Activated CD4-positive, alpha-beta T cell treated with anti-CD3 and anti-CD28 coated beads for 36 hours (primary cell): ENCODE data around the gene SORCS1. TPM values are rescaled to one million over a fixed set of nuclear protein-coding genes. Genes with fewer than 3 reads are reported as not detected.
A peak's percentile ranks its signal among the peaks of the same experiment; 100 is the strongest.

Experiments
- ATAC-seq: fragments of 200-7000 bp; cut with Tn5 transposase; one replicate; pipeline ENCODE4 v1.10.0; 2021; ENCODE audit warnings: mild to moderate bottlenecking, moderate library complexity
- CTCF ChIA-PET: fragments of 350-600 bp; sonication (Branson Sonifier 250); formaldehyde crosslinking; loops from one replicate; lab custom pipeline; 2021; ENCODE audit warnings: antibody characterized with exemption; lab: Charles Lee
- POLR2A ChIA-PET: fragments of 350-600 bp; sonication (Branson Sonifier 250); formaldehyde crosslinking; loops from one replicate; lab custom pipeline; 2021; ENCODE audit warnings: antibody characterized with exemption, inconsistent platforms; lab: Charles Lee
- DNase-seq: peaks from one replicate; pipeline ENCODE4 v3.0.0-alpha.2; 2020
- H3K27ac Mint-ChIP-seq: one replicate; pipeline ENCODE4 v1.8.0; 2021; ENCODE audit warnings: mixed read lengths
- H3K27me3 Mint-ChIP-seq: one replicate; pipeline ENCODE4 v1.8.0; 2021; ENCODE audit warnings: mixed read lengths
- H3K36me3 Mint-ChIP-seq: one replicate; pipeline ENCODE4 v1.8.0; 2021; ENCODE audit warnings: low read depth, mixed read lengths
- H3K4me1 Mint-ChIP-seq: one replicate; pipeline ENCODE4 v1.8.0; 2021; ENCODE audit warnings: mixed read lengths
- H3K4me3 Mint-ChIP-seq: one replicate; pipeline ENCODE4 v1.8.0; 2021; ENCODE audit warnings: mild to moderate bottlenecking, moderate library complexity, mixed read lengths
- H3K9me3 Mint-ChIP-seq: one replicate; pipeline ENCODE4 v1.8.0; 2021; ENCODE audit warnings: low read depth, mixed read lengths
- intact Hi-C, 2 experiments: fragments of 100-400 bp; cut with DNase I in 1 of 2; cut with micrococcal nuclease in 1 of 2; formaldehyde crosslinking; loops; one replicate each; pipeline versions ENCODE4 v1.14.2 to v1.15.1; 2022 to 2024; cut with DNase I, micrococcal nuclease
- total RNA-seq, 2 experiments: library from RNA; stranded (reverse); gene quantifications; one replicate each; pipeline ENCODE4 v1.2.3, GENCODE V29; 2021

SORCS1 gene
- total RNA-seq, 2 experiments from 2014 or later, result not detected

DNA sequence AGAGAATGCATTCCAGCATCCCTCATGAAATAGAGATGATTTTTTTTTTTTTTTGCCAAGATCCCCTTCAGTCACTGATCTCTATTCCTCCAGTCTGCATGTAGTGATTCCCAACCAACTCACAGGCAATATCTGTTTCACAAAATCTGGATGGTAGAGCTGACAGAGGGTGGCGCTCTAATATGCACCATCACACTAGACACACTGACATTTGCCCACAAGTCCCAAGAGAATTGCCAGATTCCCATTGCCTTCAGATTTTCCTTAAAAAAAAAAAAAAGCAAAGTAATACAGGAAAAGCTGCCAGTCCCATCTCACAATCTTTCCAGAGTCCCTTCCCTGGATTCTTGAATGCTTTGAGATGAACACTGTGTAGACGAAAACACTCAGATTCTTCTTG is 301.0 kb downstream of the SORCS1 start:
- ATAC-seq (no peak), DNase-seq (no peak)
- Mint-ChIP-seq H3K9me3 (peaks cover 6% of the 10 kb centered on the region), H3K36me3 (no peaks in the 10 kb centered on the region), H3K27me3 (no peaks in the 10 kb centered on the region), H3K4me1 (no peaks in the 10 kb centered on the region), H3K4me3 (no peak overlapping the region), H3K27ac (no peak overlapping the region)
- CTCF ChIA-PET, result no interaction called here
- intact Hi-C loops, result no loop called here
- POLR2A ChIA-PET, result no interaction called here

DNA sequence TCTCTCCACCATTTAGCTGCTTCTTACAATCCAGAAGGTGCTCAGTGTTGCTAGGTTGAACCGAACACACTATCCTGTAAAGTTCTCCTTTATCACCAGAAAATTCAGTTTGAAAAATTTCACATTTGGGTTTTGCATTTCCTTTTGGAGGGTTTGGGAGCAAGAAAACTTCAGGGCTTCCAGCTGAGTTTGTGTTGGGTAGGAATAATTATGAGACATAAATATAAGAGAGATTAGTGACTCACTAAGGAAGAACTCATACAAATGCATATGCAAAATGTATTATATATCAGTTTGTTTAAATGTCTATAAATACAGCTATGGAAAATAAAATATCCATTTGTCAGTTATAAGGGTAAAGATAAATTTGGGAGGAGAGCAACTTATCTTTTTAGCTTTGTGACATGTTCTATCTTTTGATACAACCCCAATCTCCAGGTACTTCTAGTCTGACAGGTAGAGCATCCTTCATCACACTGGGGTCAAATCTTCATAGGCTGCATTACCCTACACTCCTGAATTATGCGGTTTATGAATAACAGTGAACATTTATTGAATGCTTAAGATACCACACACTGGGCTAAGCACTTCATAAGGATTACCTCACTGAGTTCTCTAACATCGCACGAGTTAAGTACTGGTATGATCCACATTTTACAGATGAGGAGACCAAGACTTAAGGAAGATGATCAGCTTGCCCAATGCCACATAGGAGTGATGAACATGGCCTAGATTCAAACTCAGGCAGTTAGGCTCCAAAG is 304.4 kb downstream of the SORCS1 start:
- H3K4me1 Mint-ChIP-seq, result no peaks in the 10 kb centered on the region
- H3K4me3 Mint-ChIP-seq, result no peak overlapping the region
- H3K27ac Mint-ChIP-seq, result no peak overlapping the region
- ChIA-PET POLR2A (interaction anchor here (0.6 kb wide), 1 partner anchor 413 kb away, joined by 3 read pairs; no protein-coding TSS in a partner anchor), CTCF (no interaction called here)
- H3K36me3 Mint-ChIP-seq, result no peaks in the 10 kb centered on the region
- no peaks in the 10 kb centered on the region for H3K27me3 Mint-ChIP-seq
- intact Hi-C loops, result no loop called here
- H3K9me3 Mint-ChIP-seq, result peaks cover 10% of the 10 kb centered on the region
- DNase-seq, result no peak
- ATAC-seq, result no peak

GRCh38 chr10:106857728-106858127 is 306.8 kb downstream of the SORCS1 start:
- no peaks in the 10 kb centered on the region for H3K4me1 Mint-ChIP-seq
- POLR2A ChIA-PET, result no interaction called here

GRCh38 chr10:106857213-106857612 is 307.3 kb downstream of the SORCS1 start:
- DNase-seq (no peak), ATAC-seq (no peak)
- no peaks in the 10 kb centered on the region for H3K36me3 Mint-ChIP-seq
- intact Hi-C loops, result no loop called here
- no peaks in the 10 kb centered on the region for H3K27me3 Mint-ChIP-seq
- H3K9me3 Mint-ChIP-seq, result peaks cover 8% of the 10 kb centered on the region
- no peak overlapping the region for H3K4me3 Mint-ChIP-seq
- ChIA-PET POLR2A (no interaction called here), CTCF (no interaction called here)
- no peak overlapping the region for H3K27ac Mint-ChIP-seq
- H3K4me1 Mint-ChIP-seq, result no peaks in the 10 kb centered on the region

More at GRCh38 chr10:106857728-106858127, 306.8 kb downstream of the SORCS1 start:
- H3K4me3 Mint-ChIP-seq, result no peak overlapping the region
- ATAC-seq, result no peak
- intact Hi-C loops, result no loop called here
- no peaks in the 10 kb centered on the region for H3K27me3 Mint-ChIP-seq
- CTCF ChIA-PET, result no interaction called here
- H3K9me3 Mint-ChIP-seq, result peaks cover 10% of the 10 kb centered on the region
- no peaks in the 10 kb centered on the region for H3K36me3 Mint-ChIP-seq
- DNase-seq, result no peak
- no peak overlapping the region for H3K27ac Mint-ChIP-seq

GRCh38 chr10:106836933-106837663 is 327.4 kb downstream of the SORCS1 start:
- ChIA-PET POLR2A (no interaction called here), CTCF (no interaction called here)
- DNase-seq (no peak), ATAC-seq (peak; percentile 60)
- Mint-ChIP-seq H3K36me3 (no peaks in the 10 kb centered on the region), H3K27ac (no peak overlapping the region), H3K4me1 (peaks cover 2% of the 10 kb centered on the region), H3K9me3 (no peaks in the 10 kb centered on the region), H3K4me3 (no peak overlapping the region), H3K27me3 (no peaks in the 10 kb centered on the region)
- intact Hi-C loops, result no loop called here

DNA sequence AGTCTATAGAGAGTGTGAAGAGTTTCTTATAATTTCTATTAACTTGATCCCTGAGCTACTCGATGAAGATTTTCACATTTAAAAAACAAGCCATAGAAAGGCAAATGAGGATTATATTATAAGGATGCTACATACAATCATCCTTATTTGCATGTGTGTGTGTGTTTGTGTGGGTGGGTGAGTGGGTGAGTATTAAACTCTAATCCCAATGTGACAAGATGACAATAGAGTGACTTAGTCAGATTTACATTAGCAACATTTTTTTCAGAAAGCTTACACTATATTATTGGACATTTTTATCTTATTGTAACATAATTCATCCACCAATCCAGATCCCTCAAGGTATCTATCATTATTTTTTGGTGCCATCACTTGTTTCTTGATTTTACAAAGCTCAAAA is 331.7 kb downstream of the SORCS1 start:
- Mint-ChIP-seq H3K36me3 (no peaks in the 10 kb centered on the region), H3K9me3 (no peaks in the 10 kb centered on the region), H3K4me3 (no peak overlapping the region), H3K27ac (no peak overlapping the region), H3K4me1 (peaks cover 2% of the 10 kb centered on the region), H3K27me3 (no peaks in the 10 kb centered on the region)
- ATAC-seq (no peak), DNase-seq (no peak)
- POLR2A ChIA-PET, result no interaction called here
- intact Hi-C loops, result no loop called here
- CTCF ChIA-PET, result no interaction called here

- Mint-ChIP-seq H3K4me1 (no peaks in the 10 kb centered on the region), H3K27me3 (no peaks in the 10 kb centered on the region), H3K36me3 (no peaks in the 10 kb centered on the region), H3K4me3 (no peak overlapping the region), H3K27ac (no peak overlapping the region), H3K9me3 (no peaks in the 10 kb centered on the region)
- ChIA-PET CTCF (no interaction called here), POLR2A (no interaction called here)
- DNase-seq (no peak), ATAC-seq (no peak)
- intact Hi-C loops, result no loop called here
These were observed 334.0 kb downstream of the SORCS1 start for GRCh38 chr10:106830471-106830870.

GRCh38 chr10:106830006-106830405 is 334.5 kb downstream of the SORCS1 start:
- CTCF ChIA-PET, result no interaction called here
- Mint-ChIP-seq H3K9me3 (no peaks in the 10 kb centered on the region), H3K4me1 (no peaks in the 10 kb centered on the region), H3K36me3 (no peaks in the 10 kb centered on the region), H3K27ac (no peak overlapping the region), H3K27me3 (no peaks in the 10 kb centered on the region), H3K4me3 (no peak overlapping the region)
- POLR2A ChIA-PET, result no interaction called here
- ATAC-seq (no peak), DNase-seq (no peak)
- intact Hi-C loops, result no loop called here

- H3K4me1 Mint-ChIP-seq, result no peaks in the 10 kb centered on the region
- CTCF ChIA-PET, result no interaction called here
- POLR2A ChIA-PET, result no interaction called here
- no peak for DNase-seq
- no peak overlapping the region for H3K27ac Mint-ChIP-seq
- no peak for ATAC-seq
- H3K9me3 Mint-ChIP-seq, result no peaks in the 10 kb centered on the region
- H3K4me3 Mint-ChIP-seq, result no peak overlapping the region
- intact Hi-C loops, result no loop called here
- no peaks in the 10 kb centered on the region for H3K27me3 Mint-ChIP-seq
- H3K36me3 Mint-ChIP-seq, result no peaks in the 10 kb centered on the region
These were observed 337.8 kb downstream of the SORCS1 start for GRCh38 chr10:106826716-106827115.

DNA sequence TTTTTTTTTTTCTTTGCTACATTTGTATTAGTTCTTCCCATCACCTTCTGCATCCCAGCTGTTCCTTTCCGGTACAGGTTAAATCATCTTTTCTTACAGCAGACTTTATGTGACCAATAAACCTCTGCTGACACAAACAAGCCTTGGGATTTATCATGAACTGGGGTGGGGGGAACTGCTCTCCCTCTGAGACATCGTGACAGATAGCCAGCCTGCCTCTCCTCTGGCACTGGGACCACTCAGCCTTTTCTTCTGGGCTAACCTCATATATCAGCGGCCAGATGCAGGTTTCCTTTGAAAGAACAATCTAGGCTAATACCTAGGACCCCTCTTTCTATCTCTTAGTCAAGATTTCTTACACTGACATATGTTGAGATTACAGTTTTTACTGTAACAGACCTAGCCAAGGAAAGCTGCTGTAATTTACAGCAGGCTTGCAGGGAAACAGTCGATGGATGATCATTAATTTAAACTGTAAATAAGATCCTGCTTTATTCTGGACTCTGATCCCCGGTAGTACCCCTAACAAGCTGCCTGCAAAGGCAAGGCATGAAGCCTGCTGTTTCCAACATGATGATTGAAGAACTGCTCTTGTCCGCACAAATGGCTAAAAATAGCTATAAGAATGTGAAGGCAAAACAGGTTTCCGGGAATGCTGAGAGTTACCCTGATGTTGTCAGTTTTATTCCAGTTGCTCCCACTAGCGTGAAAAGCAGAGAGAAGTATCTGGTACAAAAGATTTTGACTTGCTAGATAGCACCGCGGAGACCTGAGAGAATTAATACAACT is 338.7 kb downstream of the SORCS1 start:
- ChIA-PET CTCF (no interaction called here), POLR2A (interaction anchor here (0.7 kb wide), 1 partner anchor 972 kb away, joined by 3 read pairs; no protein-coding TSS in a partner anchor)
- H3K4me3 Mint-ChIP-seq, result no peak overlapping the region
- DNase-seq (no peak), ATAC-seq (no peak)
- intact Hi-C loops, result no loop called here
- no peaks in the 10 kb centered on the region for H3K4me1 Mint-ChIP-seq
- no peaks in the 10 kb centered on the region for H3K9me3 Mint-ChIP-seq
- H3K27me3 Mint-ChIP-seq, result no peaks in the 10 kb centered on the region
- no peaks in the 10 kb centered on the region for H3K36me3 Mint-ChIP-seq
- H3K27ac Mint-ChIP-seq, result no peak overlapping the region

DNA sequence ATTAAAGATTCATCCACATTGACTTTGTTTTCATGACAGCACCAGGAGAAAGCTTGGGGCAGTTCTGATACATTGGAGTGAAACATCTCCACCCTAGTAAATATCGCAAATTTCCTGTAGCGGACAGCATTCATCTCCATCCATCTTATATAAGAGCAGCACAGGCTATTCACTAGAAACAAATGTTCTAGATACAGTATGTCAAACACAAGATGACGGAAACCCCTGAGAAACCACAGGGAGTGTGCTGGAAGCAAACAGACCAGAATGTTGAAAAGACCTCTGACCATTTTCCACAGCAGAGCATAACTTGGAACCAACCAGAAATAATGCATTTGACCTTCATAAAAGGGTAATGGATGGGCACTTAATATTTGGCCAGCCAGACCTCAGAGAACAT is 343.9 kb downstream of the SORCS1 start:
- ATAC-seq, result no peak
- H3K4me1 Mint-ChIP-seq, result no peaks in the 10 kb centered on the region
- no peak overlapping the region for H3K27ac Mint-ChIP-seq
- H3K9me3 Mint-ChIP-seq, result no peaks in the 10 kb centered on the region
- CTCF ChIA-PET, result no interaction called here
- POLR2A ChIA-PET, result no interaction called here
- H3K4me3 Mint-ChIP-seq, result no peak overlapping the region
- H3K27me3 Mint-ChIP-seq, result no peaks in the 10 kb centered on the region
- no peak for DNase-seq
- intact Hi-C loops, result no loop called here
- no peaks in the 10 kb centered on the region for H3K36me3 Mint-ChIP-seq
